HL-60 (cell line): ENCODE measurements around the gene LGALS14.

Experiments used
- SPI1 ChIP-seq: IDR thresholded peaks from 2 replicates; pipeline ENCODE4 v1.6.1; 2012; ENCODE audit warnings: low read depth, mild to moderate bottlenecking, borderline replicate concordance
- TF ChIP-seq, protein P1 (sequence below): IDR thresholded peaks from one replicate; pipeline ENCODE4 v1.5.1; 2011; ENCODE audit warnings: low read length, control low read depth, inconsistent platforms; ENCODE audit not compliant: insufficient read depth

DNA sequence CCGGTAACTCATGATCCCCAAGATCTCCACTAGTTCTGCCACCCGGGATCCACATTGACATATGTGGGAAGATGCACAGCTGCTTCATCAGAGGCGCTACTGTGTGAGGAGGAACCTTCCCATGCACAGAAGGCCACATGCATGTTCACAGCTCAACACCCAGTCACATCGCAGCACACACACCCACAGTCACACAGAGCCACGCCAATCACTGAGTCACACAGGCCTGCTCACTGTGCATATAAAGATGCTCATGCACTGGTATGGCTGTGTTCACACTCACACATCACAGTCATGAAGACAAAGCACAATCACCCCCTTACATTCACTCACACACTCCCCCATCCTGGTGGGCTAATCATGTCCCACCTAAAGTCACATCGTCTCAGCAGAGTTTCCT is 23.8 kb downstream of the LGALS14 start:
- TF ChIP-seq, protein P1, sequence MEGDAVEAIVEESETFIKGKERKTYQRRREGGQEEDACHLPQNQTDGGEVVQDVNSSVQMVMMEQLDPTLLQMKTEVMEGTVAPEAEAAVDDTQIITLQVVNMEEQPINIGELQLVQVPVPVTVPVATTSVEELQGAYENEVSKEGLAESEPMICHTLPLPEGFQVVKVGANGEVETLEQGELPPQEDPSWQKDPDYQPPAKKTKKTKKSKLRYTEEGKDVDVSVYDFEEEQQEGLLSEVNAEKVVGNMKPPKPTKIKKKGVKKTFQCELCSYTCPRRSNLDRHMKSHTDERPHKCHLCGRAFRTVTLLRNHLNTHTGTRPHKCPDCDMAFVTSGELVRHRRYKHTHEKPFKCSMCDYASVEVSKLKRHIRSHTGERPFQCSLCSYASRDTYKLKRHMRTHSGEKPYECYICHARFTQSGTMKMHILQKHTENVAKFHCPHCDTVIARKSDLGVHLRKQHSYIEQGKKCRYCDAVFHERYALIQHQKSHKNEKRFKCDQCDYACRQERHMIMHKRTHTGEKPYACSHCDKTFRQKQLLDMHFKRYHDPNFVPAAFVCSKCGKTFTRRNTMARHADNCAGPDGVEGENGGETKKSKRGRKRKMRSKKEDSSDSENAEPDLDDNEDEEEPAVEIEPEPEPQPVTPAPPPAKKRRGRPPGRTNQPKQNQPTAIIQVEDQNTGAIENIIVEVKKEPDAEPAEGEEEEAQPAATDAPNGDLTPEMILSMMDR, result no peak
- no peak for TF ChIP-seq SPI1
